Ectodermal cell (in vitro differentiated cells): Measurements from ENCODE around the gene SH3TC1.

ENCODE experiments used
- H3K27ac ChIP-seq: 2 replicates; pipeline ENCODE4 v1.7.0; 2013; ENCODE audit warnings: mild to moderate bottlenecking, low read depth, low read length; ENCODE audit not compliant: insufficient read depth, poor library complexity, severe bottlenecking
- H3K27me3 ChIP-seq: 2 replicates; pipeline ENCODE4 v1.7.0; 2013; ENCODE audit warnings: mild to moderate bottlenecking, low read length; ENCODE audit not compliant: insufficient read depth, control insufficient read depth, poor library complexity, severe bottlenecking
- H3K36me3 ChIP-seq: one replicate; pipeline ENCODE4 v1.7.0; 2013; ENCODE audit warnings: low read length; ENCODE audit not compliant: control insufficient read depth, insufficient read depth
- H3K4me1 ChIP-seq: one replicate; pipeline ENCODE4 v1.7.0; 2013; ENCODE audit warnings: low read length; ENCODE audit not compliant: control insufficient read depth, insufficient read depth
- H3K4me3 ChIP-seq: 2 replicates; pipeline ENCODE4 v1.7.0; 2013; ENCODE audit warnings: low read depth, low read length, control low read depth; ENCODE audit not compliant: insufficient read depth
- H3K9me3 ChIP-seq: 2 replicates; pipeline ENCODE4 v1.7.0; 2013; ENCODE audit warnings: mild to moderate bottlenecking, low read length, moderate library complexity; ENCODE audit not compliant: control insufficient read depth
- WGBS, 2 experiments: methylation state at CpG; one replicate each; pipeline ENCODE4 v1.1.7; 2013; ENCODE audit warnings: missing lambda C conversion rate in 2 of 2; 5-methylcytosine and 5-hydroxymethylcytosine counted together

Gene SH3TC1

GRCh38 chr4:8277356-8278008 lies 78.4 kb downstream of the SH3TC1 start:
- Histone ChIP-seq H3K9me3 (no peaks in the 10 kb centered on the region), H3K4me1 (peaks cover 14% of the 10 kb centered on the region), H3K27ac (no peak overlapping the region), H3K4me3 (no peak overlapping the region), H3K36me3 (no peaks in the 10 kb centered on the region), H3K27me3 (peaks cover 3% of the 10 kb centered on the region)
- 89 to 90% methylated on average over 11 of the region's 11 CpGs for WGBS, 2 experiments

GRCh38 chr4:8278009-8278395 lies 78.9 kb downstream of the SH3TC1 start:
- peaks cover 14% of the 10 kb centered on the region for H3K4me1 ChIP-seq
- 85 to 90% methylated on average over 6 of the region's 6 CpGs for WGBS, 2 experiments
- no peak overlapping the region for H3K4me3 ChIP-seq
- no peaks in the 10 kb centered on the region for H3K36me3 ChIP-seq
- H3K27me3 ChIP-seq: no peaks in the 10 kb centered on the region
- H3K27ac ChIP-seq: no peak overlapping the region
- H3K9me3 ChIP-seq: no peaks in the 10 kb centered on the region

- no peak overlapping the region for H3K27ac ChIP-seq
- H3K4me1 ChIP-seq: peaks cover 14% of the 10 kb centered on the region
- no peaks in the 10 kb centered on the region for H3K36me3 ChIP-seq
- no peaks in the 10 kb centered on the region for H3K9me3 ChIP-seq
- H3K4me3 ChIP-seq: no peak overlapping the region
- WGBS, 2 experiments: 64 to 69% methylated on average over 17 of the region's 17 CpGs
- no peaks in the 10 kb centered on the region for H3K27me3 ChIP-seq
Measured at GRCh38 chr4:8278421-8279287, 79.6 kb downstream of the SH3TC1 start.

GRCh38 chr4:8279321-8280157 lies 80.4 kb downstream of the SH3TC1 start:
- H3K9me3 ChIP-seq: no peaks in the 10 kb centered on the region
- no peaks in the 10 kb centered on the region for H3K27me3 ChIP-seq
- no peak overlapping the region for H3K27ac ChIP-seq
- H3K4me3 ChIP-seq: no peak overlapping the region
- WGBS, 2 experiments: 91 to 93% methylated on average over 22 of the region's 22 CpGs
- H3K4me1 ChIP-seq: peaks cover 12% of the 10 kb centered on the region
- no peaks in the 10 kb centered on the region for H3K36me3 ChIP-seq

- H3K4me1 ChIP-seq: peaks cover 4% of the 10 kb centered on the region
- no peaks in the 10 kb centered on the region for H3K9me3 ChIP-seq
- no peak overlapping the region for H3K27ac ChIP-seq
- no peak overlapping the region for H3K4me3 ChIP-seq
- WGBS, 2 experiments: 87 to 88% methylated on average over 25 of the region's 25 CpGs
- no peaks in the 10 kb centered on the region for H3K36me3 ChIP-seq
- no peaks in the 10 kb centered on the region for H3K27me3 ChIP-seq
Measured at GRCh38 chr4:8280158-8280875, 81.2 kb downstream of the SH3TC1 start.

- no peaks in the 10 kb centered on the region for H3K36me3 ChIP-seq
- 95 to 97% methylated on average over 15 of the region's 15 CpGs for WGBS, 2 experiments
- H3K9me3 ChIP-seq: no peaks in the 10 kb centered on the region
- no peak overlapping the region for H3K27ac ChIP-seq
- H3K27me3 ChIP-seq: no peaks in the 10 kb centered on the region
- H3K4me3 ChIP-seq: no peak overlapping the region
- H3K4me1 ChIP-seq: no peaks in the 10 kb centered on the region
Measured at GRCh38 chr4:8280876-8281440, 81.9 kb downstream of the SH3TC1 start.

GRCh38 chr4:8281519-8282133 lies 82.5 kb downstream of the SH3TC1 start:
- WGBS, 2 experiments: 91% methylated on average over 19 of the region's 19 CpGs
- no peaks in the 10 kb centered on the region for H3K9me3 ChIP-seq
- H3K27me3 ChIP-seq: no peaks in the 10 kb centered on the region
- H3K4me1 ChIP-seq: no peaks in the 10 kb centered on the region
- no peak overlapping the region for H3K27ac ChIP-seq
- no peak overlapping the region for H3K4me3 ChIP-seq
- no peaks in the 10 kb centered on the region for H3K36me3 ChIP-seq

- Histone ChIP-seq H3K9me3 (no peaks in the 10 kb centered on the region), H3K27ac (no peak overlapping the region), H3K36me3 (no peaks in the 10 kb centered on the region), H3K4me3 (no peak overlapping the region), H3K4me1 (no peaks in the 10 kb centered on the region), H3K27me3 (no peaks in the 10 kb centered on the region)
- 92 to 95% methylated on average over 14 of the region's 14 CpGs for WGBS, 2 experiments
Measured at GRCh38 chr4:8282134-8282641, 83.1 kb downstream of the SH3TC1 start.

- Histone ChIP-seq H3K27me3 (no peaks in the 10 kb centered on the region), H3K4me1 (no peaks in the 10 kb centered on the region), H3K9me3 (no peaks in the 10 kb centered on the region), H3K27ac (no peak overlapping the region), H3K4me3 (no peak overlapping the region), H3K36me3 (no peaks in the 10 kb centered on the region)
- WGBS, 2 experiments: 94 to 95% methylated on average over 14 of the region's 14 CpGs
Measured at GRCh38 chr4:8282742-8283141, 83.7 kb downstream of the SH3TC1 start.
